LNCaP clone FGC (cell line): Measurements from ENCODE around the gene MED14.

Experiments
- DNase-seq: peaks from one replicate; pipeline ENCODE4 v3.0.0-alpha.2; 2011; ENCODE audit warnings: low read depth
- H3K4me3 ChIP-seq: 2 replicates; pipeline ENCODE4 v1.5.1; 2011; ENCODE audit warnings: mild to moderate bottlenecking, low read depth, low read length, control low read depth
- CTCF ChIP-seq: IDR thresholded peaks from 2 replicates; pipeline ENCODE4 v1.5.1; 2012; ENCODE audit warnings: mild to moderate bottlenecking; ENCODE audit not compliant: control insufficient read depth, insufficient read depth; ENCODE audit errors: extremely low read depth

Gene MED14

DNA sequence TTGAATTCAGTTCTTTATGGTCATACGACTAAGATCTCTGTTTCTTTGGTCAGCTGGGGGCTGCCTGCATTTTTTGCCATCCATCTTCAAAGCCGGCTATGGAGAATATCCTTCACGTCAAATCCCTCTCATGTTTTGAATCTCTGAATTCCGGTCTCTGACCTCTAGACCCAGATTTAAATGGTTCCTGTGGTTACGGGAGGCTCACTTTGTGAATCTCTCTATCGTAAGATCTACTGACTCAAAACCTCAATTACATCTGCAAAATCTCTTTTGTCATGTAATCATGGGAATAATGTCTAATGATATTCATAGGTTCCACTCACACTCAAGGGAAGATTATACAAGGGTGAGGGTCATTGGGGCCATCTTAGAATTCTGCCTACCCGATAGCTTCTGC is 117.8 kb downstream of the MED14 start:
- DNase-seq = no peak
- no peak overlapping the region for H3K4me3 ChIP-seq
- no peak for TF ChIP-seq CTCF

DNA sequence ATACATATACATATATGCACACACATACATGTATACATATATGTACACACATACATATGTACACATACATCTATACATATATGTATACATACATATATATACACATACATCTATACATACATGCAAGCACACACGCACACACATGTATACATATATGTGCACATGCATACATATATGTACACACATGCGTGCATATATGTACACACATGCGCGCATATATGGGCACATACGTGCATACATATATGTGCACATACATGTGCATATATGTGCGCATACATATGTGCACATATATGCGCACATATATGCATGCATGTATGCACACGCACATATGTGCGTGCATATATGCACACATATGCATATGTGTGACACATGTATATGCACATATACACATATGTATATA is 119.4 kb downstream of the MED14 start:
- H3K4me3 ChIP-seq = no peak overlapping the region
- DNase-seq = no peak
- no peak for TF ChIP-seq CTCF

DNA sequence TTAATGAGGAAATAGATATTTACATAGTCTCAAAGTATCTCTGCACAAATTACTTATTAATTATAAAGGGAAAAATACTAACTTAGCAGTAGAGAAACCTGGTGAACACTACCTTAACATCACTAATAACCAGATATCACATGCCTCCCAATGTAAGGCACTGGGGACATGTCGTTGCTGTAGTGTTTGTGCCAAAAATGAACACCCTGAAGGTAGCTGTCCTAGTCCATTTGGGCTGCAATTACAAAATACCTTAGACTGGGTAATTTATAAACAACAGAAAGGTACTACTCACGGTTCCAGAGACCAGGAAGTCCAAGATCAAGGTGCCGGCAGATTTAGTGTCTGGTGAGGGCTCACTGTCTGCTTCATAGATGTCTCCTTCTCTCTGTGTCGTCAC is 122.8 kb downstream of the MED14 start:
- H3K4me3 ChIP-seq = no peak overlapping the region
- no peak for TF ChIP-seq CTCF

DNA sequence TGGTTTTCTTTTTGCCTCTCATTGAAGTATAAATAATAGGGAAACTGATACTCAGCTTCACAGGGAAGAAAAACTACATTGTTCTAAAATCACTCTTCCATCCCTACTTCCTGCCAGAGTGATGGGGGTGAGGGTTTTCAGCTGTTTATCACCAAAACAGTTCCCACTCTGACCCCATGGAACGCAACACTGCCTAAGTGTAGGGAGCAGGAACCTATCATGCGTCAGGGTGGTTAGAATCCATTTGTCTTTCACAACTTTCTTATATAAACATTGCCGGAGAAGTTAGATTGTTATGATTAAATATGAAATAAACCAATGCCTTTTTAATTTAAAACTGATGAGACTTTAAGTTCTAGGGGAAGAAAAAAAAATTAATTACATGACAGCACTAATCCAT is 128.0 kb downstream of the MED14 start:
- DNase-seq = no peak
- H3K4me3 ChIP-seq = no peak overlapping the region
- TF ChIP-seq CTCF = no peak

More for the DNA sequence above, 122.8 kb downstream of the MED14 start:
- DNase-seq = no peak

GRCh38 chrX:40603446-40603845 is 131.9 kb downstream of the MED14 start:
- no peak for TF ChIP-seq CTCF
- DNase-seq = no peak
- no peak overlapping the region for H3K4me3 ChIP-seq
